ENCODE results near the gene RCVRN.

DNA sequence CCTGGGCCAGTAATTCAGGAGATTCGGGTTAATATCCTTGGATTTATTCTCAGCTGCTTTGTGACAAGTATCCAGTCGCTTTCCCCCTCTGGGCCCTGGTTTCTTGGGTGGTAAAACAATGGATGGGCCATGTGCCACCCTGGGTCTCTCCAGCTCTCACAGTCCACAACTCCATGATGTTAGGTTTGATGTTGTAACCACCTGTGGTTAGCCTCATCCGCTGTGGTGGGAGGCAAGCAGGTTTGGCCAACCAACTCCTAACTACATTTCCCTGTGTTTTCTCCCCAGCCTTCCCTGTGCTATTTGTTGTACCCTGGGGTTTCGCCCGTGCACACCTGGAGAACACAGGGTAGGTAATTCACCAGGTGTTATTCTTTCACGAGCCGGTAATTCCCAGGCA lies 44.2 kb downstream of the RCVRN start:
- TF ChIP-seq CEBPB (IDR thresholded peaks at IDR 0.05; ENCODE audit: low read depth, low read length) (no peak), TEAD4 (IDR thresholded peaks at IDR 0.05; ENCODE audit: low read depth, low read length) (no peak), SP2 (IDR thresholded peaks at IDR 0.05; ENCODE audit: low read length) (no peak), NANOG (IDR thresholded peaks at IDR 0.05; ENCODE audit: insufficient read depth, low read depth, low read length, poor library complexity, severe bottlenecking) (no peak), TAF1 (IDR thresholded peaks at IDR 0.05; ENCODE audit: low read depth, low read length) (no peak), MAFK (IDR thresholded peaks at IDR 0.05; ENCODE audit: low read depth, low read length) (no peak), EP300 (IDR thresholded peaks at IDR 0.05; ENCODE audit: borderline replicate concordance in 1 of 2, low read depth in 2 of 2, low read length in 2 of 2) (no peak)
- TF ChIP-seq, protein P1, sequence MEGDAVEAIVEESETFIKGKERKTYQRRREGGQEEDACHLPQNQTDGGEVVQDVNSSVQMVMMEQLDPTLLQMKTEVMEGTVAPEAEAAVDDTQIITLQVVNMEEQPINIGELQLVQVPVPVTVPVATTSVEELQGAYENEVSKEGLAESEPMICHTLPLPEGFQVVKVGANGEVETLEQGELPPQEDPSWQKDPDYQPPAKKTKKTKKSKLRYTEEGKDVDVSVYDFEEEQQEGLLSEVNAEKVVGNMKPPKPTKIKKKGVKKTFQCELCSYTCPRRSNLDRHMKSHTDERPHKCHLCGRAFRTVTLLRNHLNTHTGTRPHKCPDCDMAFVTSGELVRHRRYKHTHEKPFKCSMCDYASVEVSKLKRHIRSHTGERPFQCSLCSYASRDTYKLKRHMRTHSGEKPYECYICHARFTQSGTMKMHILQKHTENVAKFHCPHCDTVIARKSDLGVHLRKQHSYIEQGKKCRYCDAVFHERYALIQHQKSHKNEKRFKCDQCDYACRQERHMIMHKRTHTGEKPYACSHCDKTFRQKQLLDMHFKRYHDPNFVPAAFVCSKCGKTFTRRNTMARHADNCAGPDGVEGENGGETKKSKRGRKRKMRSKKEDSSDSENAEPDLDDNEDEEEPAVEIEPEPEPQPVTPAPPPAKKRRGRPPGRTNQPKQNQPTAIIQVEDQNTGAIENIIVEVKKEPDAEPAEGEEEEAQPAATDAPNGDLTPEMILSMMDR (IDR thresholded peaks at IDR 0.05; ENCODE audit: control extremely low read depth in 1 of 3, insufficient read depth in 1 of 3, low read depth in 1 of 3, low read length in 3 of 3): no peak
- TF ChIP-seq, protein P2, sequence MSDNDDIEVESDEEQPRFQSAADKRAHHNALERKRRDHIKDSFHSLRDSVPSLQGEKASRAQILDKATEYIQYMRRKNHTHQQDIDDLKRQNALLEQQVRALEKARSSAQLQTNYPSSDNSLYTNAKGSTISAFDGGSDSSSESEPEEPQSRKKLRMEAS (IDR thresholded peaks at IDR 0.05): no peak

Measured in H1 (cell line).